HepG2 (cell line): ENCODE data around the gene PLCL1. TPM values are rescaled to one million over a fixed set of nuclear protein-coding genes. Genes with fewer than 3 reads are reported as not detected.

Experiments used
- ATAC-seq: fragments of 200-7000 bp; cut with Tn5 transposase; 3 replicates; pipeline ENCODE4 v1.9.1; 2020; ENCODE audit warnings: mild to moderate bottlenecking, moderate library complexity
- BruUV-seq: library from RNA; stranded (reverse); fragments of 400-500 nt; replicated peaks from 2 replicates; lab custom pipeline; 2021; lab: Mats Ljungman, UMichigan
- CTCF ChIA-PET: fragments of 300-600 bp; formaldehyde crosslinking; extraction: SDS; loops from one replicate; lab custom pipeline; 2021; ENCODE audit warnings: low total read pairs, inconsistent platforms, low intra/inter-chr PET ratio; lab: Yijun Ruan, JAX
- POLR2A ChIA-PET: fragments of 350-600 bp; sonication (Branson Sonifier 250); formaldehyde crosslinking; loops from one replicate; lab custom pipeline; 2020; ENCODE audit warnings: antibody characterized with exemption, inconsistent platforms; lab: Yijun Ruan, JAX
- DNase-seq: peaks from one replicate; pipeline ENCODE4 v3.0.0-alpha.2; 2015; ENCODE audit warnings: low spot score
- FAIRE-seq: peaks from 3 replicates; lab custom pipeline; 2011; peaks lifted over from hg19 to GRCh38; lab: Jason Lieb, UNC
- H2AFZ ChIP-seq: one replicate; pipeline ENCODE4 v1.6.1; 2011; ENCODE audit warnings: low read length, inconsistent platforms
- H3K27ac ChIP-seq: fragments of 300-600 bp; 3 replicates; pipeline ENCODE4 v1.8.0; 2011; ENCODE audit warnings: mixed run types, mild to moderate bottlenecking, mixed read lengths, low read length, inconsistent platforms; ENCODE audit not compliant: insufficient read depth; ENCODE audit errors: extremely low read length
- H3K27me3 ChIP-seq, 2 experiments: fragments of 200-600 bp in 1 of 2; 2 replicates in 1 of 2; 3 replicates in 1 of 2; pipeline versions ENCODE4 v1.6.0 to v1.8.0; 2011; ENCODE audit warnings: low read length in 2 of 2, mild to moderate bottlenecking in 2 of 2, moderate library complexity in 2 of 2, inconsistent platforms in 1 of 2; ENCODE audit not compliant: insufficient read depth in 2 of 2, control insufficient read depth in 1 of 2
- H3K36me3 ChIP-seq, 2 experiments: fragments of 200-600 bp in 1 of 2; replicated peaks in 1 of 2; 2 replicates in 1 of 2; 3 replicates in 1 of 2; pipeline versions ENCODE4 v1.5.1 to v1.8.0; 2011; ENCODE audit warnings: low read length in 2 of 2, inconsistent platforms in 1 of 2; ENCODE audit not compliant: insufficient read depth in 2 of 2, control insufficient read depth in 1 of 2
- H3K4me1 ChIP-seq: 2 replicates; pipeline ENCODE4 v1.5.1; 2012; ENCODE audit warnings: low read length, inconsistent platforms; ENCODE audit not compliant: insufficient read depth
- H3K4me2 ChIP-seq: 2 replicates; pipeline ENCODE4 v1.6.0; 2011; ENCODE audit warnings: low read depth, low read length, inconsistent platforms
- H3K4me3 ChIP-seq, 3 experiments: fragments of 200-600 bp in 1 of 3; sonication (generic), shearing (Covaris generic) in 1 of 3; replicated peaks in 1 of 3; 2 replicates each; pipeline ENCODE4 v1.5.1; 2011 to 2016; ENCODE audit warnings: low read length in 3 of 3, inconsistent platforms in 2 of 3, low read depth in 2 of 3, mild to moderate bottlenecking in 2 of 3, control low read depth in 1 of 3, mixed read lengths in 1 of 3; ENCODE audit not compliant: insufficient read depth in 1 of 3
- H3K79me2 ChIP-seq: one replicate; pipeline ENCODE4 v1.6.1; 2011; ENCODE audit warnings: low read length, inconsistent platforms; ENCODE audit not compliant: insufficient read depth
- H3K9ac ChIP-seq: 2 replicates; pipeline ENCODE4 v1.6.0; 2011; ENCODE audit warnings: mild to moderate bottlenecking, low read depth, low read length, inconsistent platforms; ENCODE audit not compliant: insufficient read depth
- H3K9me3 ChIP-seq: 2 replicates; pipeline ENCODE4 v1.5.1; 2012; ENCODE audit warnings: mild to moderate bottlenecking, low read length
- H4K20me1 ChIP-seq: 2 replicates; pipeline ENCODE4 v1.6.0; 2011; ENCODE audit warnings: inconsistent platforms, mild to moderate bottlenecking, low read length, moderate library complexity; ENCODE audit not compliant: insufficient read depth
- EED ChIP-seq: sonication (generic); formaldehyde crosslinking; IDR thresholded peaks from 2 replicates; pipeline ENCODE4 v1.5.0; 2020; ENCODE audit warnings: mild to moderate bottlenecking, missing genetic modification reagents
- FOSL2 ChIP-seq: sonication (generic); formaldehyde crosslinking; IDR thresholded peaks from 2 replicates; pipeline ENCODE4 v1.4.0; 2020; ENCODE audit warnings: missing genetic modification reagents
- MAFK ChIP-seq, 2 experiments: IDR thresholded peaks in 1 of 2; conservative IDR thresholded peaks in 1 of 2; 2 replicates each; pipeline ENCODE4 v1.6.1; 2011; ENCODE audit warnings: improper control_type of control experiment in 2 of 2, low read length in 2 of 2
- MED13 ChIP-seq: sonication (generic); formaldehyde crosslinking; IDR thresholded peaks from 2 replicates; pipeline ENCODE4 v1.5.0; 2020; ENCODE audit warnings: missing genetic modification reagents
- NFE2 ChIP-seq: sonication (generic); formaldehyde crosslinking; IDR thresholded peaks from 2 replicates; pipeline ENCODE4 v1.4.0; 2020; ENCODE audit warnings: missing genetic modification reagents
- NFE2L2 ChIP-seq: fragments of 150-350 bp; IDR thresholded peaks from 2 replicates; pipeline ENCODE4 v1.6.1; 2014; ENCODE audit warnings: low read length
- NR2F1 ChIP-seq, 2 experiments: fragments of 450-650 bp in 1 of 2; formaldehyde crosslinking in 1 of 2; IDR thresholded peaks; 2 replicates each; pipeline versions ENCODE4 v1.5.0 to v1.6.1; 2016 to 2020; ENCODE audit warnings: mild to moderate bottlenecking in 1 of 2, missing compliant biosample characterization in 1 of 2, missing genetic modification reagents in 1 of 2, moderate library complexity in 1 of 2
- RORA ChIP-seq: sonication (generic); formaldehyde crosslinking; IDR thresholded peaks from 2 replicates; pipeline ENCODE4 v1.5.0; 2020; ENCODE audit warnings: mild to moderate bottlenecking, missing genetic modification reagents, moderate library complexity
- TEAD2 ChIP-seq: sonication (generic); formaldehyde crosslinking; IDR thresholded peaks from 2 replicates; pipeline ENCODE4 v1.9.0; 2021; ENCODE audit warnings: missing genetic modification reagents
- ZBTB40 ChIP-seq, 2 experiments: fragments of 450-650 bp in 1 of 2; sonication (generic) in 1 of 2; formaldehyde crosslinking in 1 of 2; IDR thresholded peaks; 2 replicates each; pipeline versions ENCODE4 v1.6.1 to v1.8.0; 2016 to 2022; ENCODE audit warnings: antibody characterized with exemption in 1 of 2, mild to moderate bottlenecking in 1 of 2, missing genetic modification reagents in 1 of 2
- WGBS: methylation state at CpG from one replicate; pipeline ENCODE4 v1.1.6; 2017; ENCODE audit warnings: low lambda C conversion rate; 5-methylcytosine and 5-hydroxymethylcytosine counted together
- in situ Hi-C: cut with HindIII; loops from 2 replicates; pipeline ENCODE4 v1.10.0; 2017; ENCODE audit warnings: low pct_unique_long_range_greater_than_20kb; ENCODE audit not compliant: extremely low pct_ligation_motif_present
- intact Hi-C: fragments of 100-400 bp; cut with micrococcal nuclease; formaldehyde crosslinking; loops from one replicate; pipeline ENCODE4 v1.10.0; 2022; ENCODE audit not compliant: unreplicated experiment
- polyA plus RNA-seq, 8 experiments: library from polyadenylated mRNA; depleted of rRNA in 3 of 8; stranded (reverse) in 7 of 8; unstranded in 1 of 8; fragments of >200 nt; fragmentation: Illumina TruSeq in 4 of 8; extraction: Trizol in 4 of 8; gene quantifications; 2 replicates each; pipeline versions ENCODE4 v1.2.1 to v1.2.3, GENCODE V29; 2011 to 2016; ENCODE audit warnings: low read depth in 4 of 8, missing spikeins in 1 of 8, mixed read lengths in 1 of 8; ENCODE audit not compliant: insufficient read depth in 1 of 8
- total RNA-seq, 5 experiments: library from RNA; depleted of rRNA; stranded (reverse); fragments of >200 nt; fragmentation: Illumina TruSeq; extraction: Trizol; gene quantifications; 2 replicates each; pipeline ENCODE4 v1.2.3, GENCODE V29; 2016; ENCODE audit warnings: low read depth in 1 of 5
- TF ChIP-seq, protein P1 (sequence below): sonication (generic); formaldehyde crosslinking; IDR thresholded peaks from 2 replicates; pipeline ENCODE4 v1.4.0; 2020; ENCODE audit warnings: missing genetic modification reagents
- TF ChIP-seq, protein P2 (sequence below): IDR thresholded peaks from 2 replicates; pipeline ENCODE4 v1.6.1; 2012; ENCODE audit warnings: low read depth, low read length, improper control_type of control experiment

The PLCL1 gene
- total and polyA plus RNA-seq, 2 of the 13 experiments (the other 11 are each of a cell fraction or from before 2014, with no cell fraction given): not detected

- in situ Hi-C loops: no loop called here
- DNase-seq (peak; percentile 68), ATAC-seq (peak; percentile 90)
- peak in 1 of 2 experiments; percentile 82; a peak in 2 of 4 replicates for TF ChIP-seq NR2F1 (CRISPR knock-in tag; IDR thresholded peaks at IDR 0.05)
- TF ChIP-seq RORA (CRISPR knock-in tag): no peak
- TF ChIP-seq, protein P1, sequence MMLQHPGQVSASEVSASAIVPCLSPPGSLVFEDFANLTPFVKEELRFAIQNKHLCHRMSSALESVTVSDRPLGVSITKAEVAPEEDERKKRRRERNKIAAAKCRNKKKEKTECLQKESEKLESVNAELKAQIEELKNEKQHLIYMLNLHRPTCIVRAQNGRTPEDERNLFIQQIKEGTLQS: 0 out of 2 replicates have a peak, but pooled peaks have one; percentile 25
- TF ChIP-seq NFE2 (CRISPR knock-in tag): peak; percentile 51; the same call in 1 of the 2 replicates
- peak; percentile 89; the same call in 1 of the 2 replicates for TF ChIP-seq NFE2L2
- TF ChIP-seq FOSL2 (CRISPR knock-in tag): peak; percentile 85
- TF ChIP-seq MAFK (conservative IDR thresholded peaks at IDR 0.05 in 1 of 2, IDR thresholded peaks at IDR 0.05 in 1 of 2; ENCODE audit: low read length in 2 of 2): peak in 1 of 2 experiments; percentile 21; a peak in 1 of 4 replicates
- TF ChIP-seq, protein P2, sequence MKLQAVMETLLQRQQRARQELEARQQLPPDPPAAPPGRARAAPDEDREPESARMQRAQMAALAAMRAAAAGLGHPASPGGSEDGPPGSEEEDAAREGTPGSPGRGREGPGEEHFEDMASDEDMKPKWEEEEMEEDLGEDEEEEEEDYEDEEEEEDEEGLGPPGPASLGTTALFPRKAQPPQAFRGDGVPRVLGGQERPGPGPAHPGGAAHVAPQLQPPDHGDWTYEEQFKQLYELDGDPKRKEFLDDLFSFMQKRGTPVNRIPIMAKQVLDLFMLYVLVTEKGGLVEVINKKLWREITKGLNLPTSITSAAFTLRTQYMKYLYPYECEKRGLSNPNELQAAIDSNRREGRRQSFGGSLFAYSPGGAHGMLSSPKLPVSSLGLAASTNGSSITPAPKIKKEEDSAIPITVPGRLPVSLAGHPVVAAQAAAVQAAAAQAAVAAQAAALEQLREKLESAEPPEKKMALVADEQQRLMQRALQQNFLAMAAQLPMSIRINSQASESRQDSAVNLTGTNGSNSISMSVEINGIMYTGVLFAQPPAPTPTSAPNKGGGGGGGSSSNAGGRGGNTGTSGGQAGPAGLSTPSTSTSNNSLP: 0 out of 2 replicates have a peak, but pooled peaks have one; percentile 26
- no peak for TF ChIP-seq MED13 (CRISPR knock-in tag)
- TF ChIP-seq ZBTB40 (IDR thresholded peaks at IDR 0.05): no peak
- no peak for TF ChIP-seq ZBTB40 (CRISPR knock-in tag; IDR thresholded peaks at IDR 0.05)
- no peak for TF ChIP-seq TEAD2 (CRISPR knock-in tag)
- TF ChIP-seq EED (CRISPR knock-in tag): no peak
These were observed 8.8 kb downstream of the PLCL1 start for GRCh38 chr2:197813093-197813787.

More at GRCh38 chr2:197813093-197813787, 8.8 kb downstream of the PLCL1 start:
- Histone ChIP-seq H3K79me2 (no peaks in the 10 kb centered on the region), H3K27me3 (peaks cover 0 to 11% of the 10 kb centered on the region in 2 experiments; a peak in 1 of 5 replicates), H3K4me1 (no peaks in the 10 kb centered on the region), H4K20me1 (no peaks in the 10 kb centered on the region), H2AFZ (no peak overlapping the region), H3K9me3 (no peaks in the 10 kb centered on the region), H3K27ac (no peak overlapping the region), H3K36me3 (no peaks in the 10 kb centered on the region), H3K9ac (no peak overlapping the region), H3K4me2 (no peak overlapping the region), H3K4me3 (no peak overlapping the region)
- intact Hi-C loops: no loop called here
- FAIRE-seq: peak; percentile 12
- POLR2A ChIA-PET: interaction anchor here (1.0 kb wide), 1 partner anchor 9 kb away, joined by 4 read pairs; the partner anchor contains the start of gene PLCL1
- CTCF ChIA-PET: interaction anchor here (1.8 kb wide), 1 partner anchor 9 kb away, joined by 16 read pairs; the partner anchor contains the start of gene PLCL1
- WGBS: under 1% methylated on average over 3 of the region's 3 CpGs
- no TSS peak for BruUV-seq
